AML-193 (cell line): ENCODE data around the gene TRIM44.
"Not testable (repeated sequence)": the region's sequence is repeated elsewhere in the genome, so short reads cannot be mapped to it uniquely, and the experiment has no call there.

ENCODE experiments used
- DNase-seq, 2 experiments: peaks; one replicate each; lab custom pipeline; 2025; lab: John Stamatoyannopoulos, UW

Gene TRIM44

DNA sequence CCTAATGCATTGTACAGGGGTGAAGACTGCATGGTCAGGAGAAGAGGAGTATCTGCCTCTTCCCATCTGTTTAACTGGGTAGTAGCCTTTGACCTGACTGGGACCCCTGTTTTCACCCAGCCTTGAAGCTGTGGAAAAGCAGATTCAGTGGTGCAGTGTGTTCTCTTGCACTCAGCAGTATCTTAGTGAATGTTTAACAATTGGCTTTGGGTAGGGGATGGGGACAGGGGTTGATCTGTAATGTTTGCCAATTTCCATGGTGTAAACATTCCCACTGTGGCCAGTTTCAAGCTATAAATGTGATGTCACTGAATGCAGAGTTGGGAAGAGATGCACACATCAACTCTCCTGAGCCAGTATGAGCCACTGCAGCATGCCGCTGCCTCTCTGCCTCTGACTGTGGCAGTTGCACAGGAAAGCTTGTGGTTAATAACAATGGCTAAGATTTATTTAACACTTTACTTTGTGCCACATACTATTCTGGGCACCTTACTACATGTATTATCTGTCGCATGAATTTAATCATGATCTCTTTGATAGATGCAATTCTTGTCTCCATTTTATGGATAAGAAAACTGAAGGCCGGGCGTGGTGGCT is 28.6 kb upstream of the TRIM44 start:
- DNase-seq = no peak

DNA sequence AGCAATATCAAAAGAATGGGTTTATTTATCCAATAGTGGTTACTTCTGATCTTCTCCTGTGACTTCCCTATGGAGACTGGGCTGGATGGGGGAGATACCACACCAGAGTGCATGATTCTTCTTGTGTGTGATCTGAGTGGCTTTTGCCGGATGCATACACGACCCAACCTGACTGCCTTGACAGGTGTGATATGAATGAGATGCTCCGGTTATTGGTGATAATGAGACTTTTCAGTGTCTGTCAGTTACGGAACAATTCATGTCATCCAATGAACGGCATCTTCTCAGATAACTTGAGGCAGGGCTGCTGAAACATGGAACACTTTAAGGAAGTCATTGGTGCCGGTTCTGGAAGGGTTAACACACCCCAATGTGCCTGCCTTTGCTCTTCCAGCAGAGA is 26.6 kb upstream of the TRIM44 start:
- DNase-seq = no peak

DNA sequence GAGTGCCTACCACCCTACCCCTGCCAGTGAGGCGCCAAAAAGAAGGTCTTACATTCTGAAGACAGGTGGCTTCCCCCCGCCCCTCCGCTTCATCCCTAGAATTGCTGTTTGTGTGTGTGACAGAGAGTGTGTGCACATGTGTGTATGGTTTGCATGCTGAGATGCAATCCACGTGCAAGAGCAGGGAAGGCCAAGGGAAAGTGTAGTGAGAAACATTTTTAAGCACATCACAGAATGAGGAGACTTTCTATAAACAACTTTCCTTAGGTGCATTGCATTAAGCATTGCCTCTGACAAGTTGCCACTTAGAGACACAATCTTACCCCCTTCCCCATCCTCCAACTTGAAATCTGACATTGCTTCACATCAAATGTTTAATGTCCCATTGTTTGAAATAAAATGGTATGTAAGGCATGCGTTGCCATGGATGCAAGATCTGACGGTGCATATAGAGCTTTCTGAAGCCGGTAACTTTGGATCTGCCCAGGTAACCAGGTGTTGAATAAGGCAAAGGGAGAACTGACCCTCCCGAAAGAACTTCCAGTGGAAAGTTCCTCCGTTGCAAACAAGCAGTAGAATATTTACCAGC is 22.9 kb upstream of the TRIM44 start:
- DNase-seq = no peak

DNA sequence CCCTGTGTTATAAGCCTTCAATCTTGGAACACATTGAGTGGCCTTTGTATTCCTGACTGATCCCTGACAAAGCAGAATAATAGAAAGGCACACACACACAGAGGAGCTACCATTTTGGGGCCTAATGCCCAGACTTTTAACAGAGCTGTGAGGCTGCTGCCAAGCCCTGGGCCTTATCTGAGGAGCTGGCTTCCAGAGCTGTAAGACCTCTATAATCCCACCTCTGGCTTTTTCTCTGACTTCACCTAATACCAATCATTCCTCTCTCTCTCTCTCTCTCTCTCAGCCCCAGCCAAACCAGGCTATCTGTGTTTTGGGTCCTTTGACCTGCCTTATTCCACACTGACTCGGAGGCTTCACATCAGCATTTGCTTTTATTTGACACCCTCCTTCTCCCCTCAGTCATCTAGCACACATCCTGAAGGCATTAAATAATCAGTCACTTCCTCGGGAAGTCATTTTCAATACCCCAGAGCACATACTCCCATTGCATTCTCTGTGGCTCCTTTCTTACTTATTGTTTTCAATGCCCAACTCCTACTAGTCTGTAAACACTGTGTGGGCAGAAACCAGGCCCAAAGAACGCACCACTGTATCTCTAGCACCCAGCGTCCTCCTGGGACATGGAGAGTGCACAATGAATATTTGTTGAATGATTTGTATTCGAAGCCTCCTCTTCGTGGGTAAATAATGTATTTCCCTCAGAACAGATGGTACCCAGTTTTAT is 21.2 kb upstream of the TRIM44 start:
- no peak for DNase-seq

DNA sequence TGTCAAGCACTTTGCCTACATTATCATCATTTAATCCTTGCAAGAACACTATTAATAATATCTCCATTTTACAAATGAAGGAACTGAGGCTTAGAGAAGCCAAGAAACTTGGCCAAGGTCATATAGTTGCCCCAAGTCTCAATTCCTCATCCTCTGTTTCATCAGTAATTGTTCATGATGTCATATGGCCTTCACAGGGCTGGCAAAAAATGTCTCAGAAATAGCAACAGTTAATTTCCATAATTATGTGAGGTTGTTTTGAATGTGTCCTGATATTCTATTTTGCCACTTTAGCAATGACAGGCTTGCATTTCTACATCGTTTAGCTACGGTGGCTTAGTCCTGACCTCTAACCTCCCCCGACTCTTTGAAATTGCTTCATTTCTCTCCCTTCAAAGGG is 20.6 kb upstream of the TRIM44 start:
- no peak for DNase-seq

DNA sequence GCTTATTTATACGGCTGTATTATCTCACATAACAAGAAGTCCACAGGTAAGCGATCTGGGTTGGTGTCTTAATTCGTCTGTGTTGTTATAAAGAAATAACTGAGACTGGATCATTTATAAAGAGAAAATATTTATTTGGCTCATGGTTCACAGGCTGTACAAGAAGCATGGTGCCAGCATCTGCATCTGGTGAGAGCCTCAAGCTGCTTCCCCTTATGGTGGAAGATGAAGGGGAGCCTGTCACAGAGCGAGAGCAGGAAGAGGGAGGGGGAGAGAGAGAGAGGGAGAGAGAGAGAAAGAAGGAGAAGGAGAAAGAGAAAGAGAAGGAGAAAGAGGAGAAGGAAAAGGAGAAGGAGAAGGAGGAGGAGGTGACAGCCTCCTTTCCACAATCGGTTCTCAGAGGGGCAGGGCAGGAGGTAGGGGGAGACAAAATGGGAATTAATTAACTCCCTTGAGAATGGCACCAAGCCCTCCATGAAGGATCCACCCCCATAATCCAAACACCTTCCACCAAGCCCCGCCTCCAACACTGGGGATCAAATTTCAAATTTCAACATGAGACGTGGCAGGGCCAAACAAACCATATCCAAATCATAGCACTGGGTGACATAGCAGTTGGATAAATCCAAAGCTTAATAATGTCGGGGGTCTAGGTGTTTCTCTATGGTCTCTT is 15.0 kb upstream of the TRIM44 start:
- DNase-seq = no peak

DNA sequence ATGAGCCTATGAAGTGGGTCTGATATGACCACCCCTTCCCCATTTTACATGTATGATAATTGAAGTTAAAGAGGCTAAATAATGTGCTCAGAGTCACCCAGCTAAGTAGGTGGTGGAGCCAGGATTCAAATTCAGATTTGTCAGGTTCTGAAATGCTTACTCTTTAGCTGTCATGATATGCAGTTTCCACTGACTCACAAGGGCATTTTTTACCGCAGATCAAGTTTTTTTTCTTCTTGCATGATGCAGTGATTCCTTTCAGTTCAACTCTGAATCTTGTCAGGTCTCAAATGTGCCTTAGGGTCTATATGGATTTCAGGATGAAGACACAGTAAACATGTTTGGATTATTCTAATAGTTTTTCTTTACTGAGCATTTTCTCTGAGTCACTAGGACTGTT is 12.6 kb upstream of the TRIM44 start:
- DNase-seq = no peak

DNA sequence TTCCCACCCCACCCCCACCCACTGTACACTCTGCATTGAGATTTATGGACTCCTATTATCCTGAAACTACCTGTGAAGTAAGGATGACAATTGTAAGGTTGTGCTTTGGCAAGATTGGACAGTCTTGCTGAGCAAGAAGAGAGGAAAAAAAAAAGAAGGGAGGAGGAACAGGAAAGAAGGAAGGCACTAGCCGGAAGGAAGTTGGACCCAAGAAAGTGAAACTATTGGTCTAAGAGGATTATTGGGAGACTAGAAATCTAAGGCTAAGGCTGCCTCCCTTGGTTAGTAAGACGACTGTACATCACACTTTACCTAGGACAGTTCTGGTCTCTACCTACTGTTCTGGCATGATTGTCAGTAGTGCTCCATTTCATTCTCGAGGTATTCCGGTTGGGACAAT is 12.1 kb upstream of the TRIM44 start:
- DNase-seq = no peak

DNA sequence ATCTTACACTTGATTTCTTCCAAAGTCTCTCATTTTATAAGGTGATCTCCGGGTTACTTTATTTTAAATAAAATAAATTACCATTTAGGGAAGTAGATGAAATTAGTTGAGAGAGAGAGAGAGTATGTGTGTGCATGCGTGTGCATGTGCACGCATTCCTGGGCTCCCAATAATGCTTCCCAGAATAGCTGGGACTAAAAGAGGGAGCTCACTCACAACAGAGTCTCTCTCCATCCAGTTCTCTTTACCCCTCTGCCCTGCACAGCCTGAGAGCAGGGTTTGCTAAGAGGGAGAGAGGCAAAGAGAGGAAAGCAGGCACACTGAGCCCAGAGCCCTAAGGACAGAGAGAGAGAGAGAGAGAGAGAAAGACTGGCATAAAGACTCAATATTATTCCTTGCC is 11.3 kb upstream of the TRIM44 start:
- no peak for DNase-seq

DNA sequence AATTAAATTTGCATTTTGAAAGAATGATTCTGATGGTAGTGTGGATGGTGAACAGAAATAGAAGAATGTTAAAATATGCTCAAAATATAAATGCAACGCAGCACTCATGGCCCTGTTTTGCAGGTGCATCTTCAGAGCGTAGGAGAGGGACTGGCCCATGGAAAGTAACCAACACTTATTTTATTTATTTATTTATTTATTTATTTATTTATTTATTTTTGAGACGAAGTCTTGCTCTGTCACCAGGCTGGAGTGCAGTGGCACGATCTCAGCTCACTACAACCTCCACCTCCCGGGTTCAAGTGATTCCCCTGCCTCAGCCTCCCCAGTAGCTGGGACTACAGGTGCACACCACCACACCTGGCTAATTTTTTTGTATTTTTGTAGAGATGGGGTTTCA is 9.8 kb upstream of the TRIM44 start:
- DNase-seq = not testable (repeated sequence)

DNA sequence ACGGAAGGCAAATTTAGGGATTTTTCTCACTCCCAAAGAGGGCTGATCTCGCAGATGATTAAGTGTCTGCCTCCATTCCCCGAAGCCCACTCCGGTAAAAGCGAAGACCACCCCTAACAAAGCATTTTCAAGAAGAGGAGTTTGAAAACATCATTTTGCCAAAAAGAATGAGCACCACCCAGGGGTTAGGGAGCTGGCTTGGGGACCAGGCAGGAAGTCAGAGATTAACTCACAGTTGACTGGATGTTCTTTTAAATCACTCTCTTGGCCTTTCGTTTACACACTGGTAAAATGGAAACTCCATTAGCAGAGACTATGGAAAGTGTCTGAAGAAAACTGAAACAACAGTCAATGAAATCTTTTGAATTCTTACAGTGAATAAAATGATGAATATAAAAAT is 7.9 kb upstream of the TRIM44 start:
- no peak for DNase-seq

DNA sequence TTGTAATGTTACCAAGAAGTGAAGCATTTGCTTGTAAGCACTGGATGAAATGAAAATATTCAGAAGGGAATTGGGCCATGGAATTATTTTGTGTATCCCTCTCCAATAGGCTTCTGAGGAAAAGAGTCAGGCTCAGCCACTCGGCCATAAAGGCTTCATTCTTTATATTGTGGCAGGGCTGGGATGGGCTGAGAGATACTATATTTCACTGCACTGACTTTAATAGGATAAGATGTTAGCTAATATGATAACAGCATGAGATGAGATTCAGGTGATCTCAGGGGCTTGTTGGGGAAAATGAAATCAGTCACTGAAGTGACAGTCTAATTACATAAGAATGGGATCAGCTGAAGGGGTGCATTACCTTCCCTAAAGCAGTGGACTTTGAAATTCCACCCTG is 7.3 kb upstream of the TRIM44 start:
- no peak for DNase-seq

DNA sequence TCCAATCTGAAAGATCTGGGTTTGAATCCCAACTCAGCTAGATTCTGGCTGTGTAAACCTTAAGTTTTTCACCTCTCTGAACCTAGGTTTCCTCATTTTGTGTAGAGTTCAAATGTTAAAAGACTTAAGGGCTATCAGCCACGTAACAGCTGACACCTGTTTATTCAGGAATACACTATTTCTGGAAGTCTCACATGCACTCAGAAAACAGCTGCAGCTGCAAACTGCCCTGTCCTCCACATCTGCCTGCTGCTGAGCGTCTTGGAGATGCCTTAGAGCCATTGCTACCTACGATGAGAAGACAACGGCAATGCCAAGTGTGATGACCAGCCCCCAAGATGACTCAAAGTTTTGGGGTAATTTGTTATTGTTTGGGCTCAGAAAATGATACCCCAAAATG is 6.7 kb upstream of the TRIM44 start:
- DNase-seq = no peak

DNA sequence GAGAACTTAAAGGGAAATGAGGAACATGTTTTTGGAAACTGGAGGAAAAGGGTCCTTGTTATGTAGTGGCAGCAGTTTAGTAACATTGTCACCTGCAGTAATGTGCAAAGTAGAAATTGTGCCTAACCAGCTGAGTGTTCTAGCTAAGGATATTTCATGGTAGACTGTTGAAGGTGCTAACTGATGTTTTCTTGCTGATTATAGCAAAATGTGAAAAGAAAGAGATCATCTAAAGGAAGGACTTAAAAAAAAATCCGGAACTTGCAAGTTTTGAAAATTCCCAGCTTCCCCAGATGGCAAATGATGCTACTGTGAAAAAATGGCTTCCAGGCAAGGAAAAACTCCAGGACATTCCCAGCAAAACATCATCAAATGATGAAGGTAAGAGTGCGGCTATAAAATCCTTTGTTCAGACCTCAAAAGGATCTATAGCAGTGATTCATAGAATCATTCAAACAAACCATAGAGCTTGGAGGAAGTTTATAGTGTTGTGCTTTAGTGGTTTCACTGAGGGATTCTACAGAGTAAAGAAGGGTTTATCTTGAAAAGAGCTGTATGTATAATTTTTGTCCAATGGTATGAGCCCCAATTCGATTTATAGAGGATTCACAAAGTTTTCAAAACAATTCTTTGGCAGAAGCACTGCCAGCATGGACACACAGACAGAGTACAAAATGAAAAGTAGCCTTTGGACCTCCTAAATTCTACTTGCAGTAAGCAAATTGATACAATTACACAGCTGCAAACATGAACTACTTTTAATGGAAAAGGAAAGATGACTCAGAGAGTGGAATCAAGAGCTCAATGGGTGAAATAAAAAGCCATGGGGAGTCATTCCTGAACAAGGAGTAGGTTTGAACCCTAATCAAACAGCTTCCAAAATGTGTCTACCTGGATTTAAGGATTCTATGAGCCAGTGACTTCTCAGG is 4.3 kb upstream of the TRIM44 start:
- DNase-seq = no peak

DNA sequence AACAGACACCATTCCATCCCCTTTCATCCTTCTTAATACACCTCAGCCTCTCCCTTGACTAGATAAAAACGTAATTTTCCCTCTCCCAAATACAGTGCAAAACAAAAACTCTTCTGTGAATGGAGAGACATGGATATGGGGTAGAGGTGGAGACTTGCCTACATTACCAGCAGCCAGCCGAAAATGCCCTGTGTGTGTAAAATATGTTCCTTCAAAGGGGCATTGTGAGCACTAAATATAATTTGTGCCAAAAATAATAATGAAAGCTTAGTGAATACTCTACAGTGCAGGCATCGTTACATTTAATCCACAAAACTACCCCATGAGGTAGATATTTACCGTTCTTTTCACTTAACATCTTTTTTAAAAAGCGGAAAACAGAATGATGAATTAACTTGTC is 1.0 kb upstream of the TRIM44 start:
- no peak for DNase-seq

DNA sequence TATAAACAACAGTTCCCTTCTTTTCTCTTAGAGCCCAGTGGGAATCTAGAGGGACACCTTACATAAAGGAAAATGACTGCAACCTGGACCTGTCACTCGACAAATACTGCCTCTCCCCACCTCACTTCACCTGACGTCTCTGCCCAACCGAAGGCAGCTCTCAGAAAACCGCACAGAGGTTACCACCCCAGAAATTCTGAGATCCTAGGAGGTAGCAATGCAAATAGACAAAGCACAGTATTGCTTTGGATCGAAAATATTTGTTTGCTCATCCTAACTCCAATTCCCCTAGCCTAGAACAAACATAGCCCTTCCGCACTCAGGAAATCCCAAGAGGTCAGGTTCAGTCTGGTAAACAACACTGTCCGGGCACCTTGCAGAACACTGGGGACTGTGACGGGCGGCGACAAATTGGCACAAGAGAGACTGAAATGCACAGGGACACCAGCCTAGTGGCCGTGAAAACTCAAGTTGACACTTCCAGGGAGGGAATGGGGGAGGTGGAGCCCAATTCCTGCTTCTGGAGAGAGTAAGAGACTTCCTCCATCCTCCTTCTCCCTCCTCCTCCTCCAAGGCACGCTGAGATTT is 420 bp upstream of the TRIM44 start:
- peak in 1 of 2 experiments; percentile 54 for DNase-seq

DNA sequence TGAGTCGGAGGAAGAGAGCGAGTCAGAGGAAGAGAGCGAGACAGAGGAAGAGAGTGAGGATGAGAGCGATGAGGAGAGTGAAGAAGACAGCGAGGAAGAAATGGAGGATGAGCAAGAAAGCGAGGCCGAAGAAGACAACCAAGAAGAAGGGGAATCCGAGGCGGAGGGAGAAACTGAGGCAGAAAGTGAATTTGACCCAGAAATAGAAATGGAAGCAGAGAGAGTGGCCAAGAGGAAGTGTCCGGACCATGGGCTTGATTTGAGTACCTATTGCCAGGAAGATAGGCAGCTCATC is 780 bp downstream of the TRIM44 start:
- no peak for DNase-seq

DNA sequence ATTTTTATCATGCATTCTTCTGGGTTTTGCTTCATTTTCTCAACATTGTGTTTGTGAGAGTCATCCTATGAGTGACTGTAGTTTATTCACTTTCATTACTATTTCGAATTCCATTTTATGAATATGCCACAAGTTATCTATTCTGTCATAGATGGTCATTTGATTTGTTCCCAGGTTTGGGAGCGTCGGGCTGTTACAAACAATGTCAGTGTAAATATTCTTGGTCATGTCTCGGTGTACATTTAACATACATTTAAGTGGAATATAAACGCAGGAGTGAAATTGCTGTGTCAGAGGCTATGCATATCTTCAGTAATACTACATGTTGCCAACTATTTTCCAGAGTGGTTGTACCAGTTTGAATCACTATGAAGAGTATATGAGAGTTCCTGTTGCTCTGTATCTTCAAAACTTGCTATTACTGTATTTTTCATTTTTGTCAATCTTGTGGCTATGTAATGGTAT is 2.4 kb downstream of the TRIM44 start:
- DNase-seq = no peak

DNA sequence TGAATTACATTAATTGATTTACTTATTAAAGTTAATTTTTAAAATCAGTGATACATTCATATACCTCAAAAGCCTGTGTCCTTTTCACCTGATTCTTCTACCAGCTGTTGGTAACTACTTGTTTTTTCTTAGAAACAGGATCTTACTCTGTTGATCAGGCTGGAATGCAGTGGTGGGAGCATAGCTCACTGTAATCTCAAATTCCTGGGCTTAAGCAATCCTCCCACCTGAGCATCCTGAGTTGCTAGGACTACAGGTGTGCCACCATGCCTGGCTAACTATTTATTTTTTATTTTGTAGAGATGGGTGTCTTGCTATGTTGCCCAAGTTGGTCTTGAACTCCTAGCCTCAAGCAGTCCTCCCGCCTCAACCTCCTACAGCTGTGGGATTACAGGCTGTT is 4.7 kb downstream of the TRIM44 start:
- no peak for DNase-seq

DNA sequence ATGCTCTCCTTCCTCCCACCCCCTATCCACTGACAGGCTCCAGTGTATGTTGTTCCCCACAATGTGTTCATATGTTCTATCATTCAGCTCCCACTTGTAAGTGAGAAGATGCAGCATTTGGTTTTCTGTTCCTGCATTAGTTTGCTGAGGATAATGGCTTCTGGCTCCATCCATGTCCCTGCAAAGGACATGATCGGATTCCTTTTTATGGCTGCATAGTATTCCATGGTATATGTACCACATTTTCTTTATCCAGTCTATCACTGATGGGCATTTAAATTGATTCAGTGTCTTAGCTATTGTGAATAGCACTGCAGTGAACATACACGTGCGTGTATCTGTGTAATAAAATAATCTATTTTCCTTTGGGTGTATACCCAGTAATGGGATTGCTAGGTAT is 5.8 kb downstream of the TRIM44 start:
- DNase-seq = not testable (repeated sequence)

DNA sequence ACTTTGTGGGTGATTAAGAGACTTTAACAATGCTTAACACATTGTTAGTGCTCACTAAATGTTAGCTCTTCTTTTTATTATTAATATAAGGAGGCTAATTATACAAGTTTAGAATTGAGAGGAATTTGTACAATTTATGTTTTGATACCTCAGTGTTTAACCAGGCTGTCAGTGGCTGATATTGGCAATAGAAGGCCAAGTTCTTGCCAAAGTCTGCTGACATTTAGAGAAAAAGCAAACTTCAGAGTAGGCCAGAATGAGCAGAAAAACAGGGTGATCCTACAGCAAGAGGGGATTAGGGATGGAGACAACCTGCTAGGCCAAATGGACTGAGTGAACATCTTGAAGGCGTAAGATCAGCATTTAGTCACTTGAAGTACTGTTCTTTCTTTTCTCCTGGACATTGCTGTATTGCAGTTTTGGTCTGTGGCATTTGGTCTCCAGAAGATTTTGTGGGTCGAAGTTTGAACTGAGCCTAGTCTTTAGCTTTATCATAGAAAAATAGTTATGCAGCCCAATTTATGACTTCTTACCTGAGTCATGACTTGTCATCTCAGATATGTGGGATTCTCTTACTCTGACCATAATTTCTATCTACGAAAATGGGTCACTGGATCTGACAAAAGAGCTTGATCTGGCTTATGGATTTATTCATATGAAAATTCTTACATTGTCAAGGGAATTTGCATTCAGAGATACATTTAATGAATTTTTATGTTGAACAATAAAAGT is 9.0 kb downstream of the TRIM44 start:
- no peak for DNase-seq
